Stomach (tissue), 9 donors: ENCODE measurements around the gene KERA. TPM values are rescaled to one million over a fixed set of nuclear protein-coding genes. Genes with fewer than 3 reads are reported as not detected.

Experiments used
- DNase-seq, 2 donors: peaks; one replicate each; pipeline versions ENCODE4 v3.0.0 to v3.0.0-alpha.2; 2013 to 2019
- H3K27ac ChIP-seq, 5 donors: fragments of 200-600 bp in 4 of 5; sonication (generic) in 4 of 5; one replicate each; pipeline ENCODE4 v1.5.1; 2013 to 2019; ENCODE audit warnings: mild to moderate bottlenecking in 1 of 5, moderate library complexity in 1 of 5
- H3K27me3 ChIP-seq, 3 donors: fragments of 200-600 bp; sonication (generic); one replicate each; pipeline ENCODE4 v1.5.1; 2017 to 2019; ENCODE audit warnings: mixed run types in 1 of 3
- H3K36me3 ChIP-seq, 4 donors: fragments of 200-600 bp; sonication (generic); 1 replicate in 3 of 4; 2 replicates in 1 of 4; pipeline ENCODE4 v1.5.1; 2016 to 2019
- H3K4me1 ChIP-seq, 4 donors: fragments of 200-600 bp; sonication (generic); one replicate each; pipeline ENCODE4 v1.5.1; 2016 to 2019
- H3K4me3 ChIP-seq, 4 donors: fragments of 200-600 bp; sonication (generic) in 3 of 4; one replicate each; pipeline ENCODE4 v1.5.1; 2016 to 2019; ENCODE audit warnings: mild to moderate bottlenecking in 1 of 4
- H3K9me3 ChIP-seq, 4 donors: fragments of 200-600 bp; sonication (generic); one replicate each; pipeline ENCODE4 v1.5.1; 2016 to 2019
- EP300 ChIP-seq: sonication (generic); formaldehyde crosslinking; IDR thresholded peaks from one replicate; pipeline ENCODE4 v1.6.1; 2017; ENCODE audit warnings: antibody characterized with exemption
- POLR2A ChIP-seq, 4 donors: fragments of 450-650 bp; IDR thresholded peaks; one replicate each; pipeline ENCODE4 v1.6.1; 2016; ENCODE audit warnings: antibody characterized with exemption in 4 of 4, control low read depth in 2 of 4, mild to moderate bottlenecking in 1 of 4, moderate library complexity in 1 of 4
- POLR2AphosphoS5 ChIP-seq, 3 donors: sonication (generic); formaldehyde crosslinking; IDR thresholded peaks; one replicate each; pipeline ENCODE4 v1.6.1; 2016; ENCODE audit warnings: antibody characterized with exemption in 3 of 3
- WGBS, 5 donors: extraction: QIAGEN DNeasy Blood & Tissue Kit in 3 of 5; methylation state at CpG; one replicate each; pipeline versions ENCODE4 v1.1.5 to v1.1.7; 2013 to 2018; 5-methylcytosine and 5-hydroxymethylcytosine counted together
- intact Hi-C: fragments of 100-400 bp; cut with DNase I; formaldehyde crosslinking; loops from one replicate; pipeline ENCODE4 v1.15.1; 2023; ENCODE audit warnings: low total_unique reads
- polyA plus RNA-seq, 3 donors: library from polyadenylated mRNA; stranded (reverse); fragments of 200-250 nt; gene quantifications; one replicate each; pipeline ENCODE4 v1.2.3, GENCODE V29; 2013
- total RNA-seq, 5 donors: library from RNA; depleted of rRNA; stranded (reverse); fragments of >200 nt; gene quantifications; one replicate each; pipeline versions ENCODE4 v1.1.0 to v1.2.3, GENCODE V29; 2014 to 2016
- TF ChIP-seq, protein P1 (sequence below), 7 experiments: fragments of 450-650 bp in 4 of 7; fragments of 200-600 bp in 3 of 7; sonication (generic) in 3 of 7; IDR thresholded peaks; one replicate each; pipeline ENCODE4 v1.5.1; 2016 to 2019; ENCODE audit warnings: antibody characterized with exemption in 7 of 7, control low read depth in 2 of 7, mild to moderate bottlenecking in 1 of 7
- donor health status: healthy with polysubstance abuse.
- donor health status: Bipolar disorder and iron deficiency.
- donor health status: healthy.

Gene KERA
- total and polyA plus RNA-seq, 8 donors: 2.2 TPM; not detected in 7

DNA sequence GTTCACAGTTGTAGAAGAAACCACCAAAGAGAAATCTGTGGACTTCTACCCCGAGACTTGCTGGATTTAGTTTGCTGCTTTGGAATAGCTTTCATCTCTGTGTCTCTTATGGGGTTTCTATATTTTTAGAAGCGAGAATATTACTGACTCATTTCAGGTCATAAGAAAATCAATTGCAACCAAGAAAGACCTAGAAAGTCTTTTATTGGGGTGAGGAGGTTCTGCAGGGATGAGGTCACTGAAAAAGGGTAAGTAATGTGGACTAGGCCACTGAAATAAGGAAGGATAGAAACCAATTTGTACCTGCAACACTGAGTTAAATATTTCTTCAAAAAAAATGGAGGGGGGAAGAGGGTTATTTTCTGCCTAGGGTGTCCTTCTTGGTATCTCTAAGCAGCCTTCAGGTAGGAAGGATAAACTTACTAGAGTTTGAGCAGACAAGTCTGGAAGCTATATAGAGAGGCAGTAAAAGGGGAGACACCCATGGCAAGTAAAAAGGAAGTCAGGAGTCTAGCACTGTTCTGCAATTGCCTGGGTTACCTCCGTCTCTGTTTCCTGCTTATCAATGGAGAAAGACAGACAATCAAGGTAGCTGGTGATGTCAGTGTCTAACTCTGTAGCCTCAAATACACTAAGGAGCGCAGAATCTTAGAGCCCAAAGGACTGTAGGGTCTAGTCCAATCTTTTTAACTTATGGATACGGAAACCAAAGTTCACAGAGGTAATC lies 19.6 kb upstream of the KERA start:
- H3K27me3 ChIP-seq: no peaks in the 10 kb centered on the region
- H3K4me3 ChIP-seq: no peak overlapping the region
- H3K36me3 ChIP-seq: no peaks in the 10 kb centered on the region
- WGBS, 5 donors: 85 to 91% (median 87%) methylated on average over 5 of the region's 5 CpGs
- TF ChIP-seq EP300: no peak
- TF ChIP-seq, protein P1, sequence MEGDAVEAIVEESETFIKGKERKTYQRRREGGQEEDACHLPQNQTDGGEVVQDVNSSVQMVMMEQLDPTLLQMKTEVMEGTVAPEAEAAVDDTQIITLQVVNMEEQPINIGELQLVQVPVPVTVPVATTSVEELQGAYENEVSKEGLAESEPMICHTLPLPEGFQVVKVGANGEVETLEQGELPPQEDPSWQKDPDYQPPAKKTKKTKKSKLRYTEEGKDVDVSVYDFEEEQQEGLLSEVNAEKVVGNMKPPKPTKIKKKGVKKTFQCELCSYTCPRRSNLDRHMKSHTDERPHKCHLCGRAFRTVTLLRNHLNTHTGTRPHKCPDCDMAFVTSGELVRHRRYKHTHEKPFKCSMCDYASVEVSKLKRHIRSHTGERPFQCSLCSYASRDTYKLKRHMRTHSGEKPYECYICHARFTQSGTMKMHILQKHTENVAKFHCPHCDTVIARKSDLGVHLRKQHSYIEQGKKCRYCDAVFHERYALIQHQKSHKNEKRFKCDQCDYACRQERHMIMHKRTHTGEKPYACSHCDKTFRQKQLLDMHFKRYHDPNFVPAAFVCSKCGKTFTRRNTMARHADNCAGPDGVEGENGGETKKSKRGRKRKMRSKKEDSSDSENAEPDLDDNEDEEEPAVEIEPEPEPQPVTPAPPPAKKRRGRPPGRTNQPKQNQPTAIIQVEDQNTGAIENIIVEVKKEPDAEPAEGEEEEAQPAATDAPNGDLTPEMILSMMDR (IDR thresholded peaks at IDR 0.05): no peak
- no peak for TF ChIP-seq POLR2A (IDR thresholded peaks at IDR 0.05)
- no peak for TF ChIP-seq POLR2AphosphoS5 (IDR thresholded peaks at IDR 0.05)
- intact Hi-C loops: no loop called here
- peaks cover 0 to 3% (median 0%) of the 10 kb centered on the region in 4 donors for H3K4me1 ChIP-seq
- H3K27ac ChIP-seq: no peak overlapping the region
- no peaks in the 10 kb centered on the region for H3K9me3 ChIP-seq
- DNase-seq: no peak

DNA sequence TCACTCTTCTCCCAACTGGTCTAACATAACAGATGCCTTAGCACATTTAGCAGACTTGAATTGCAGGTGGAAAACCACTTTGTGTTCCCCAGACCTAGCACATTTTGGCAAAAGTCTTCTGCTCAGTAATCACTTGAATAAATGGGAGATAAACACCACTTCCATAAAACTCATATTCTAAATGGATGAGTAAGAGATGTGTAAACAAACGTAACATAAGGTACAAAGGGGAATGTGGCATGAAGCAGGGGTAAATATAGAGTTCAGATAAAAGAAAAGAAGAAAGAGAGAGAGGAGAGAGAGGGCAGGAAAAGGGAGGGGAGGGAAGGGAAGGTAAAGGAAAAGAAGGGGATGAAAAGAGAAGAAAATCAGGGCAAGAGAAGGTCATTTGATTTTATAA lies 17.0 kb upstream of the KERA start:
- intact Hi-C loops: no loop called here
- 21 to 50% (median 43%) methylated on average over 1 of the region's 1 CpG for WGBS, 5 donors
- H3K27ac ChIP-seq: no peak overlapping the region

DNA sequence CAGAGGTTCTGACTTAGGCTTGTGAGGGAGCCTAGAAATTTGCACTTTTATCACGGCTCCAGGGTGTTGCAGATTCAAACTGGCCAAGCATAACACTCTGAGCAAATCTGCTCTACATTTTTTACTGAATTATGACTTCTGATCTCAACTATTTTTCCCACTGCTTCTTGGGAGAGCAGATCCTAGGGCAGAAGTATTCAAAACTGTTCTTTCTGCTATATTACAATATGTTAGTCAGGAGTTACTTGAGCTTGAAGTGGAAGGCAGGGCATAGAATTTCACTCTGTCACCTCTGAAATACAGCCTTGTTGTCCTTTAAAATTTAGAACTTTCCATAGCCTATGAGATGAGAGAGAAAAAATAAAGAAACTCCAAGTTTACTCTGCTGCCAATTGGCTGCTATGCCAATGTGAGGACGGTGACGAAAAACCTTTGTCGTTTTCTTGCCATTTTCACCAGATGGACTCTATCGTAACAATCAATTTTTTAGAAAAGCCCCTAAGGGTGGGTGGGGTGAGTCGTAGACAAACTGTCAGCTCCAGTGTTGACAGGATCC lies 16.4 kb upstream of the KERA start:
- TF ChIP-seq, protein P1 (IDR thresholded peaks at IDR 0.05): no peak
- TF ChIP-seq POLR2AphosphoS5 (IDR thresholded peaks at IDR 0.05) (no peak), EP300 (no peak), POLR2A (IDR thresholded peaks at IDR 0.05) (no peak)
- no peaks in the 10 kb centered on the region for H3K9me3 ChIP-seq
- intact Hi-C loops: no loop called here
- DNase-seq: peak in 1 of 2 donors; percentile 43
- H3K27ac ChIP-seq: no peak overlapping the region
- H3K4me3 ChIP-seq: no peak overlapping the region
- WGBS, 5 donors: 62 to 72% (median 70%) methylated on average over 6 of the region's 6 CpGs
- H3K36me3 ChIP-seq: no peaks in the 10 kb centered on the region
- H3K27me3 ChIP-seq: no peaks in the 10 kb centered on the region
- H3K4me1 ChIP-seq: peaks cover 0 to 3% (median 0%) of the 10 kb centered on the region in 4 donors

More for the DNA sequence above, 17.0 kb upstream of the KERA start:
- H3K27me3 ChIP-seq: no peaks in the 10 kb centered on the region
- no peaks in the 10 kb centered on the region for H3K9me3 ChIP-seq
- no peaks in the 10 kb centered on the region for H3K36me3 ChIP-seq
- no peak for TF ChIP-seq POLR2A (IDR thresholded peaks at IDR 0.05)
- TF ChIP-seq EP300: no peak
- TF ChIP-seq POLR2AphosphoS5 (IDR thresholded peaks at IDR 0.05): no peak
- TF ChIP-seq, protein P1 (IDR thresholded peaks at IDR 0.05): no peak
- H3K4me3 ChIP-seq: no peak overlapping the region
- no peak for DNase-seq
- H3K4me1 ChIP-seq: peaks cover 0 to 3% (median 0%) of the 10 kb centered on the region in 4 donors

DNA sequence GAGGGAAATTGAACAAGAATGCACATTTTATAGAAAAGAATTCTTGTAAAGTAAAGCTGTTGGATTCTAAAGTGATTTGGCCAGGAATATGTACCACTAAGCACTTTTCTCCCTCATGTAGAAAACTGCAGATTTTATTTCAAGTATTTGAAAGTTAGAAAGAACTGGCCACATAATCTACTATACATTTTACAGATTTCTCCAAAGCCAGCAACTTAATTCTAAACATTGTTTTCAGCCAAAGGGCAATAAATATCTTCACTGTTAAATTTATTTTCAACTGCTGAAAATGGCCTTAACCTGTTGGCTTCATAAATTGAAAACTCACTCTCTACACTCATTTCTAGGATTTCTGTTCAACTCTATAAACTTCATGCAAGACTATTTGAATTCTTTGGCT lies 15.6 kb upstream of the KERA start:
- Histone ChIP-seq H3K27me3 (no peaks in the 10 kb centered on the region), H3K4me1 (peaks cover 0 to 3% (median 0%) of the 10 kb centered on the region in 4 donors), H3K9me3 (no peaks in the 10 kb centered on the region), H3K4me3 (no peak overlapping the region), H3K36me3 (no peaks in the 10 kb centered on the region), H3K27ac (no peak overlapping the region)
- TF ChIP-seq EP300: no peak
- TF ChIP-seq POLR2AphosphoS5 (IDR thresholded peaks at IDR 0.05): no peak
- TF ChIP-seq, protein P1 (IDR thresholded peaks at IDR 0.05): no peak
- TF ChIP-seq POLR2A (IDR thresholded peaks at IDR 0.05): no peak
- intact Hi-C loops: no loop called here
- DNase-seq: peak in 1 of 2 donors; percentile 14
